SK-N-MC (cell line): ENCODE data around the gene OPN4.

Experiments used
- EZH2 ChIP-seq: fragments of 200-600 bp; sonication (generic); IDR thresholded peaks from one replicate; pipeline ENCODE4 v1.6.1; 2017; ENCODE audit warnings: antibody characterized with exemption
- POLR2AphosphoS5 ChIP-seq: IDR thresholded peaks from 2 replicates; pipeline ENCODE4 v1.6.1; 2012; ENCODE audit warnings: mild to moderate bottlenecking, low read depth, low read length, borderline replicate concordance

DNA sequence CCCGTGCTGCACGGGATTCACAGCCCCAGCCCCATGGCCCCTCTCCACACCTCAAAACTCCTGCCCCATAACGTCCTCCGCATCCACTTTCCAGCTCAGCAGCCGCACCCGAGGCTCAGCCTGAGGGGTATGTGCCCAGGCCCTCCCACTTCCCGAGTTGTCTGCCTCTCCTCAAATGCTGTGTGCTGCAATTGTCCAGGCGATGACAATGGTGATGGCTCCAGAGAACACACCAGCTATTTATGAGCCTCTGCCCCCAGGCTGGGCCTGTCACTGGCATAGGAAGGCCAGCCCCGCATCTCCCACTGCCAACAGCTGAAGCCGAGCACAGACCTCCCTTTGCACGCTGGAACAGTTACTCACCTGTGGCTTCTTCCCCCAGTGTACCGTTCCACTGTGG lies 11.5 kb downstream of the OPN4 start:
- TF ChIP-seq POLR2AphosphoS5 (no peak), EZH2 (no peak)
